H1 (cell line): ENCODE results near the gene PDIA5. TPM values are rescaled to one million over a fixed set of nuclear protein-coding genes. Genes with fewer than 3 reads are reported as not detected.

ENCODE experiments used
- CTCF ChIA-PET: fragments of 300-600 bp; sonication (Branson Sonifier 250); formaldehyde crosslinking; loops from one replicate; lab custom pipeline; 2021; ENCODE audit not compliant: partially characterized antibody; lab: Charles Lee
- POLR2A ChIA-PET: fragments of 300-600 bp; sonication (Branson Sonifier 250); formaldehyde crosslinking; loops from one replicate; lab custom pipeline; 2021; ENCODE audit warnings: inconsistent platforms; ENCODE audit not compliant: partially characterized antibody; lab: Charles Lee
- DNase-seq, 2 experiments: peaks; one replicate each; pipeline versions ENCODE4 v3.0.0 to v3.0.0-alpha.2; 2010 to 2022; ENCODE audit warnings: low spot score in 2 of 2, low read depth in 1 of 2, mixed read lengths in 1 of 2
- FAIRE-seq: peaks from 2 replicates; lab custom pipeline; 2011; peaks lifted over from hg19 to GRCh38; lab: Jason Lieb, UNC
- H2AFZ ChIP-seq: 2 replicates; pipeline ENCODE4 v1.8.1; 2012; ENCODE audit warnings: low read length, inconsistent platforms
- H2AK5ac ChIP-seq: 2 replicates; pipeline ENCODE4 v1.6.1; 2013; ENCODE audit warnings: low read depth, low read length
- H2BK120ac ChIP-seq: replicated peaks from 2 replicates; pipeline ENCODE3; 2013; ENCODE audit warnings: low read depth, low read length, inconsistent platforms
- H2BK12ac ChIP-seq: 2 replicates; pipeline ENCODE4 v1.6.1; 2013; ENCODE audit warnings: low read depth, low read length
- H2BK15ac ChIP-seq: 2 replicates; pipeline ENCODE4 v1.6.1; 2013; ENCODE audit warnings: low read length
- H2BK20ac ChIP-seq: 2 replicates; pipeline ENCODE4 v1.6.1; 2013; ENCODE audit warnings: low read length
- H2BK5ac ChIP-seq: 2 replicates; pipeline ENCODE4 v1.6.1; 2013; ENCODE audit warnings: low read depth, low read length
- H3K14ac ChIP-seq: 2 replicates; pipeline ENCODE4 v1.6.1; 2013; ENCODE audit warnings: inconsistent platforms; ENCODE audit not compliant: insufficient read length
- H3K18ac ChIP-seq: 2 replicates; pipeline ENCODE4 v1.6.1; 2013; ENCODE audit warnings: low read length; ENCODE audit errors: extremely low read depth
- H3K23ac ChIP-seq: 2 replicates; pipeline ENCODE4 v1.6.1; 2013; ENCODE audit warnings: inconsistent platforms; ENCODE audit not compliant: insufficient read length
- H3K23me2 ChIP-seq: 2 replicates; pipeline ENCODE4 v1.6.1; 2013; ENCODE audit warnings: low read depth, low read length
- H3K27ac ChIP-seq: 2 replicates; pipeline ENCODE4 v1.6.1; 2011; ENCODE audit warnings: low read depth, low read length, inconsistent platforms
- H3K27me3 ChIP-seq, 4 experiments: replicated peaks in 1 of 4; 1 replicate in 1 of 4; 2 replicates in 3 of 4; pipeline versions ENCODE4 v1.6.1 to v1.8.1; 2011 to 2013; ENCODE audit warnings: low read length in 3 of 4, mild to moderate bottlenecking in 3 of 4, inconsistent platforms in 2 of 4, mixed read lengths in 2 of 4, moderate library complexity in 1 of 4; ENCODE audit not compliant: control insufficient read depth in 3 of 4, insufficient read depth in 3 of 4; ENCODE audit errors: extremely low read depth in 1 of 4
- H3K36me3 ChIP-seq, 4 experiments: 2 replicates each; pipeline versions ENCODE4 v1.6.1 to v1.8.1; 2011 to 2013; ENCODE audit warnings: mild to moderate bottlenecking in 4 of 4, low read length in 3 of 4, moderate library complexity in 2 of 4, control low read depth in 1 of 4, inconsistent platforms in 1 of 4; ENCODE audit not compliant: insufficient read depth in 4 of 4, control insufficient read depth in 2 of 4
- H3K4ac ChIP-seq: replicated peaks from 2 replicates; pipeline ENCODE3; 2013; ENCODE audit warnings: low read length, low read depth, mixed read lengths, inconsistent platforms; ENCODE audit not compliant: insufficient read length
- H3K4me1 ChIP-seq, 4 experiments: replicated peaks in 1 of 4; 1 replicate in 1 of 4; 2 replicates in 3 of 4; pipeline versions ENCODE4 v1.6.1 to v1.8.1; 2011 to 2013; ENCODE audit warnings: low read length in 3 of 4, inconsistent platforms in 2 of 4, mixed read lengths in 1 of 4; ENCODE audit not compliant: insufficient read depth in 4 of 4, control insufficient read depth in 3 of 4
- H3K4me2 ChIP-seq, 2 experiments: 2 replicates each; pipeline versions ENCODE4 v1.6.1 to v1.8.1; 2011 to 2013; ENCODE audit warnings: low read depth in 2 of 2, low read length in 2 of 2, control low read depth in 1 of 2, inconsistent platforms in 1 of 2, mild to moderate bottlenecking in 1 of 2; ENCODE audit not compliant: insufficient read depth in 1 of 2
- H3K4me3 ChIP-seq, 4 experiments: fragments of 200-600, 300-600 bp in 1 of 4; sonication (generic), shearing (Covaris generic), sonication (Bioruptor Twin) in 1 of 4; 2 replicates each; pipeline versions ENCODE4 v1.5.1 to v1.8.1; 2011 to 2016; ENCODE audit warnings: low read length in 4 of 4, low read depth in 3 of 4, control low read depth in 2 of 4, inconsistent platforms in 2 of 4, mild to moderate bottlenecking in 2 of 4, mixed read lengths in 1 of 4, moderate library complexity in 1 of 4; ENCODE audit not compliant: insufficient read depth in 2 of 4; ENCODE audit errors: extremely low read depth in 1 of 4
- H3K56ac ChIP-seq: replicated peaks from 2 replicates; pipeline ENCODE3; 2013; ENCODE audit warnings: low read depth, mild to moderate bottlenecking, mixed read lengths, low read length, inconsistent platforms; ENCODE audit not compliant: insufficient read length
- H3K79me1 ChIP-seq: 2 replicates; pipeline ENCODE4 v1.6.1; 2013; ENCODE audit warnings: low read depth, low read length, control low read depth
- H3K79me2 ChIP-seq, 2 experiments: 2 replicates each; pipeline versions ENCODE4 v1.6.1 to v1.8.1; 2012 to 2013; ENCODE audit warnings: low read length in 2 of 2, mild to moderate bottlenecking in 2 of 2, inconsistent platforms in 1 of 2; ENCODE audit not compliant: insufficient read depth in 2 of 2, control insufficient read depth in 1 of 2
- H3K9ac ChIP-seq, 4 experiments: replicated peaks in 1 of 4; 1 replicate in 1 of 4; 2 replicates in 3 of 4; pipeline versions ENCODE4 v1.6.1 to v1.8.1; 2011 to 2013; ENCODE audit warnings: low read depth in 3 of 4, low read length in 3 of 4, control low read depth in 2 of 4, mild to moderate bottlenecking in 2 of 4, moderate library complexity in 2 of 4, inconsistent platforms in 1 of 4; ENCODE audit errors: extremely low read depth in 1 of 4
- H3K9me3 ChIP-seq, 2 experiments: 2 replicates each; pipeline versions ENCODE4 v1.6.1 to v1.8.1; 2012 to 2013; ENCODE audit warnings: mild to moderate bottlenecking in 2 of 2, moderate library complexity in 2 of 2, control low read depth in 1 of 2, inconsistent platforms in 1 of 2, low read depth in 1 of 2, low read length in 1 of 2, mixed read lengths in 1 of 2; ENCODE audit not compliant: insufficient read depth in 2 of 2
- H4K20me1 ChIP-seq, 2 experiments: replicated peaks in 1 of 2; 2 replicates each; pipeline versions ENCODE3 to v1.8.1; 2011 to 2013; ENCODE audit warnings: inconsistent platforms in 2 of 2, low read length in 2 of 2, mild to moderate bottlenecking in 1 of 2; ENCODE audit not compliant: insufficient read depth in 2 of 2, control insufficient read depth in 1 of 2
- H4K5ac ChIP-seq: 2 replicates; pipeline ENCODE4 v1.6.1; 2013; ENCODE audit warnings: low read length, low read depth, mixed read lengths, inconsistent platforms; ENCODE audit not compliant: insufficient read length
- H4K8ac ChIP-seq: 2 replicates; pipeline ENCODE4 v1.8.0; 2013; ENCODE audit warnings: mild to moderate bottlenecking, moderate library complexity, low read length, inconsistent platforms; ENCODE audit not compliant: insufficient read depth; ENCODE audit errors: extremely low read depth
- H4K91ac ChIP-seq: replicated peaks from 2 replicates; pipeline ENCODE3; 2013; ENCODE audit warnings: low read length, mixed read lengths, inconsistent platforms; ENCODE audit not compliant: insufficient read length
- BRCA1 ChIP-seq: IDR thresholded peaks from 2 replicates; pipeline ENCODE4 v1.6.1; 2012; ENCODE audit warnings: low read depth, low read length, improper control_type of control experiment
- CBX8 ChIP-seq: fragments of 300-800, 300-1000 bp; sonication (generic); IDR thresholded peaks from 2 replicates; pipeline ENCODE4 v1.7.1; 2016; ENCODE audit warnings: low read depth, low read length, borderline replicate concordance
- CTBP2 ChIP-seq: IDR thresholded peaks from 2 replicates; pipeline ENCODE4 v1.7.0; 2011; ENCODE audit warnings: borderline replicate concordance, mild to moderate bottlenecking, moderate library complexity, mixed read lengths, low read length; ENCODE audit not compliant: insufficient read depth, insufficient read length
- JUN ChIP-seq: IDR thresholded peaks from 2 replicates; pipeline ENCODE4 v1.6.1; 2011; ENCODE audit warnings: low read depth, mild to moderate bottlenecking, improper control_type of control experiment, low read length
- KDM4A ChIP-seq: IDR thresholded peaks from one replicate; pipeline ENCODE4 v1.7.1; 2012; ENCODE audit warnings: low read depth, mild to moderate bottlenecking, moderate library complexity, low read length, inconsistent platforms; ENCODE audit not compliant: severe bottlenecking
- PHF8 ChIP-seq: fragments of 200-600 bp; sonication (generic); conservative IDR thresholded peaks from 2 replicates; pipeline ENCODE4 v1.7.1; 2012; ENCODE audit warnings: low read depth, mild to moderate bottlenecking, inconsistent platforms, low read length, moderate library complexity
- RBBP5 ChIP-seq: IDR thresholded peaks from 2 replicates; pipeline ENCODE4 v1.7.1; 2012; ENCODE audit warnings: low read depth, mild to moderate bottlenecking, inconsistent platforms, low read length, moderate library complexity, borderline replicate concordance
- RFX5 ChIP-seq: IDR thresholded peaks from 2 replicates; pipeline ENCODE4 v1.6.1; 2011; ENCODE audit warnings: low read depth, low read length, improper control_type of control experiment, borderline replicate concordance
- SAP30 ChIP-seq: fragments of 300-600 bp; sonication (generic); IDR thresholded peaks from 2 replicates; pipeline ENCODE4 v1.7.1; 2012; ENCODE audit warnings: low read length, moderate library complexity, mild to moderate bottlenecking, inconsistent platforms; ENCODE audit not compliant: insufficient read depth, insufficient replicate concordance
- SP4 ChIP-seq: IDR thresholded peaks from 2 replicates; pipeline ENCODE4 v1.6.1; 2012; ENCODE audit warnings: low read length, inconsistent platforms
- TCF12 ChIP-seq: IDR thresholded peaks from 2 replicates; pipeline ENCODE4 v1.6.1; 2011; ENCODE audit warnings: low read depth, mild to moderate bottlenecking, low read length
- WGBS, 2 experiments: shearing (Covaris generic) in 1 of 2; methylation state at CpG; one replicate each; pipeline versions ENCODE4 v1.1.6 to v1.1.7; 2013 to 2015; ENCODE audit warnings: low lambda C conversion rate in 2 of 2, mixed read lengths in 2 of 2, inconsistent platforms in 1 of 2, low coverage in 1 of 2, missing lambda C conversion rate in 1 of 2; ENCODE audit not compliant: insufficient replicate concordance in 2 of 2, insufficient coverage in 1 of 2, insufficient read length in 1 of 2; ENCODE audit errors: extremely low coverage in 1 of 2, missing lambda C conversion rate in 1 of 2; 5-methylcytosine and 5-hydroxymethylcytosine counted together
- polyA plus RNA-seq, 7 experiments: library from polyadenylated mRNA; depleted of rRNA in 3 of 7; stranded (reverse) in 5 of 7; unstranded in 2 of 7; fragments of >200 nt in 5 of 7; fragments of 200-250 nt in 2 of 7; gene quantifications; 1 replicate in 5 of 7; 2 replicates in 1 of 7; 4 replicates in 1 of 7; pipeline versions ENCODE4 v1.2.1 to v1.2.3, GENCODE V29; 2011 to 2013; ENCODE audit warnings: missing spikeins in 2 of 7, mixed read lengths in 2 of 7
- total RNA-seq: library from RNA; stranded (reverse); fragmentation: NEBNext Ultra II Directional; extraction: Animal tissue kit (Norgen Biotek cat#: 25700); gene quantifications from 2 replicates; pipeline ENCODE4 v1.2.1, GENCODE V29; 2021
- TF ChIP-seq, protein P1 (sequence below): IDR thresholded peaks from 2 replicates; pipeline ENCODE4 v1.6.1; 2011; ENCODE audit warnings: low read depth, mild to moderate bottlenecking, low read length; ENCODE audit not compliant: insufficient read depth

The PDIA5 gene
- total and polyA plus RNA-seq, 2 of the 8 experiments (the other 6 are each of a cell fraction or from before 2014, with no cell fraction given): 18.2 to 32.8 TPM

DNA sequence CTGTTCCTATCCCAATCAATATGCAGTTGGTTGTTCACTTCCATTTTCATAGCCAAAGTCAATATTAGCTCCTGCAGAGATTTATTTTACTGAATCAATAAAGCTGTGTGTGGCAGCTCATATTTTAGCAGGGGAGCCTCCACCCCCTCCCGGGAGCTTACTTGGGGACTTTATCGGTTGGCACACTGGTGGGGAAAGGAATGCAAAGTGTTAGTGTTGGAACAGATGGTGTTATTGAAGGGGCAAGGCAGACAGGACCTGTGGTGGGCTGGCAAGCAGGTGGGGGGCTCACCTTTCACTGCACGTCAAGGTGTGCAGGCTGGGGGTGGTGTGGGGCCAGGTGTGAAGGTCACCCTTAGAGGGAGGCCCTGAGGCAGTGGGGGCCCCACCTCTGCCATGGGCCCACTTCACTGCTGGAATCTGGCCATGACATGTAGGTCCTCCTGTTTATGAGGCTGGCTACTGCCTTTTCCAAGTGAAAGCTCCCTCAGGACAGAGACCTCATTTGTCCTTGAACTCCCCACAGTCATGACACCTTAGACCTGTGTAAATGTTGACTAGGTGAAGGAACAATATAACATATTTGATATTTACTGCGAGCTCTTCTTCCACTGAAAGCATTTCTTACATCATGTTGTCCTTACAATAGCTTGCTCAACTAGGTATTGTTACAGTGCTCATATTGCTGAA, 90.9 kb downstream of the PDIA5 start:
- no peak overlapping the region for H2BK12ac ChIP-seq
- ChIA-PET POLR2A (interaction anchor here (1.1 to 1.3 kb wide), 2 partner anchors 14 to 45 kb away, joined by 3 to 4 read pairs; no protein-coding TSS in a partner anchor), CTCF (interaction anchor here (0.6 to 5.5 kb wide), 10 partner anchors 14 to 215 kb away, joined by 3 to 27 read pairs (median 4); no protein-coding TSS in a partner anchor)
- no peak overlapping the region for H3K23ac ChIP-seq
- no peaks in the 10 kb centered on the region for H3K79me1 ChIP-seq
- H4K8ac ChIP-seq: no peak overlapping the region
- DNase-seq: peak in 1 of 2 experiments; percentile 24
- no peak overlapping the region for H3K9ac ChIP-seq
- no peaks in the 10 kb centered on the region for H4K20me1 ChIP-seq
- no peak overlapping the region for H3K14ac ChIP-seq
- no peaks in the 10 kb centered on the region for H3K23me2 ChIP-seq
- no peaks in the 10 kb centered on the region for H3K4me1 ChIP-seq
- H4K91ac ChIP-seq: no peak overlapping the region
- H2BK15ac ChIP-seq: no peak overlapping the region
- no peaks in the 10 kb centered on the region for H3K27me3 ChIP-seq
- FAIRE-seq: no peak
- H3K79me2 ChIP-seq: no peaks in the 10 kb centered on the region
- H2BK20ac ChIP-seq: no peak overlapping the region
- H3K36me3 ChIP-seq: peaks cover 0 to 11% (median 6%) of the 10 kb centered on the region in 4 experiments; a peak in 6 of 8 replicates
- no peak overlapping the region for H2BK5ac ChIP-seq
- H3K4me3 ChIP-seq: no peak overlapping the region
- WGBS, 2 experiments: 91% methylated on average over 4 of the region's 4 CpGs; no CpG with 5 or more reads in 1 of the 2 experiments
- H3K56ac ChIP-seq: no peak overlapping the region
- H4K5ac ChIP-seq: no peak overlapping the region
- no peak overlapping the region for H3K4me2 ChIP-seq
- H2AFZ ChIP-seq: no peak overlapping the region
- no peak overlapping the region for H3K27ac ChIP-seq
- H3K4ac ChIP-seq: no peak overlapping the region
- H2AK5ac ChIP-seq: no peak overlapping the region
- no peaks in the 10 kb centered on the region for H3K9me3 ChIP-seq
- H3K18ac ChIP-seq: no peak overlapping the region
- H2BK120ac ChIP-seq: no peak overlapping the region
- TF ChIP-seq SAP30: no peak
- no peak for TF ChIP-seq CTBP2
- TF ChIP-seq PHF8: no peak
- no peak for TF ChIP-seq CBX8
- no peak for TF ChIP-seq RFX5
- TF ChIP-seq TCF12: no peak
- no peak for TF ChIP-seq BRCA1
- TF ChIP-seq, protein P1, sequence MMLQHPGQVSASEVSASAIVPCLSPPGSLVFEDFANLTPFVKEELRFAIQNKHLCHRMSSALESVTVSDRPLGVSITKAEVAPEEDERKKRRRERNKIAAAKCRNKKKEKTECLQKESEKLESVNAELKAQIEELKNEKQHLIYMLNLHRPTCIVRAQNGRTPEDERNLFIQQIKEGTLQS: no peak
- no peak for TF ChIP-seq KDM4A
- TF ChIP-seq JUN: no peak
- TF ChIP-seq SP4: no peak
- no peak for TF ChIP-seq RBBP5
